ENCODE measurements around the gene RBM8A. TPM values are rescaled to one million over a fixed set of nuclear protein-coding genes. Genes with fewer than 3 reads are reported as not detected.

RBM8A gene
- polyA plus RNA-seq, 2 of the 4 experiments (the other 2 are of a cell fraction), result 240 to 281 TPM

DNA sequence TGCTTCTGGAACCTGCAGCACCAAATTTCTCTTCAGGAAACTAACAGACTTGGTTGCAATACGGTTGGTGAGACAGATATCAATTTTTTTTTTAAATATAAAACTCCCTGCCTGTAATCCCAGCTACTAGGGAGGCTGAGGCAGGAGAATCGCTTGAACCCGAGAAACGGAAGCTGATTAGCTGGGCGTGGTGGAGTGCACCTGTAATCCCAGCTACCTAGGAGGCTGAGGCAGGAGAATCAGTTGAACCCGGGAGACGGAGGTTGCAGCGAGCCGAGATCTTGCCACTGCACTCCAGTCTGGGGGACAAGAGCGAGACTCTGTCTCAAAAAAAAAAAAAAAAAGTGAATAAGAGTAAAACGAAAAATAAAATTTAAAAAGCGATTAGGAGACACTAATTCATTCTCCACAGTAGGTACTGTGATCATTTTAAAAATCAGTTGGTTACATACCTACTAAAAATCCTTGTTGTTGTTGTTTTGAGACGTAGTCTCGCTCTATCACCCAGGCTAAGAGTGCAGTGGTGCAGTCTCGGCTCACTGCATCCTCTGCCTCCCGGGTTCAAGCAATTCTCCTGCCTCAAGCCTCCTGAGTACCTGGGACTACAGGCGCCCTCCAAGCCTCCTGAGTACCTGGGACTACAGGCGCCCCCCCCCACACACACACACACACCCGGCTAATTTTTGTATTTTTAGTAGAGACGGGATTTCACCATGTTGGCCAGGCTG lies 796 bp upstream of the RBM8A start (continued):
- TF ChIP-seq, protein P1, sequence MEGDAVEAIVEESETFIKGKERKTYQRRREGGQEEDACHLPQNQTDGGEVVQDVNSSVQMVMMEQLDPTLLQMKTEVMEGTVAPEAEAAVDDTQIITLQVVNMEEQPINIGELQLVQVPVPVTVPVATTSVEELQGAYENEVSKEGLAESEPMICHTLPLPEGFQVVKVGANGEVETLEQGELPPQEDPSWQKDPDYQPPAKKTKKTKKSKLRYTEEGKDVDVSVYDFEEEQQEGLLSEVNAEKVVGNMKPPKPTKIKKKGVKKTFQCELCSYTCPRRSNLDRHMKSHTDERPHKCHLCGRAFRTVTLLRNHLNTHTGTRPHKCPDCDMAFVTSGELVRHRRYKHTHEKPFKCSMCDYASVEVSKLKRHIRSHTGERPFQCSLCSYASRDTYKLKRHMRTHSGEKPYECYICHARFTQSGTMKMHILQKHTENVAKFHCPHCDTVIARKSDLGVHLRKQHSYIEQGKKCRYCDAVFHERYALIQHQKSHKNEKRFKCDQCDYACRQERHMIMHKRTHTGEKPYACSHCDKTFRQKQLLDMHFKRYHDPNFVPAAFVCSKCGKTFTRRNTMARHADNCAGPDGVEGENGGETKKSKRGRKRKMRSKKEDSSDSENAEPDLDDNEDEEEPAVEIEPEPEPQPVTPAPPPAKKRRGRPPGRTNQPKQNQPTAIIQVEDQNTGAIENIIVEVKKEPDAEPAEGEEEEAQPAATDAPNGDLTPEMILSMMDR (IDR thresholded peaks at IDR 0.05), result no peak
- TF ChIP-seq, protein P2, sequence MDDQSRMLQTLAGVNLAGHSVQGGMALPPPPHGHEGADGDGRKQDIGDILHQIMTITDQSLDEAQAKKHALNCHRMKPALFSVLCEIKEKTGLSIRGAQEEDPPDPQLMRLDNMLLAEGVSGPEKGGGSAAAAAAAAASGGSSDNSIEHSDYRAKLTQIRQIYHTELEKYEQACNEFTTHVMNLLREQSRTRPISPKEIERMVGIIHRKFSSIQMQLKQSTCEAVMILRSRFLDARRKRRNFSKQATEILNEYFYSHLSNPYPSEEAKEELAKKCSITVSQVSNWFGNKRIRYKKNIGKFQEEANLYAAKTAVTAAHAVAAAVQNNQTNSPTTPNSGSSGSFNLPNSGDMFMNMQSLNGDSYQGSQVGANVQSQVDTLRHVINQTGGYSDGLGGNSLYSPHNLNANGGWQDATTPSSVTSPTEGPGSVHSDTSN (IDR thresholded peaks at IDR 0.05), result no peak
- TF ChIP-seq MAFK (IDR thresholded peaks at IDR 0.05; ENCODE audit: partially characterized antibody), result no peak
- no peak for TF ChIP-seq EHF (CRISPR knock-in tag; IDR thresholded peaks at IDR 0.05)
- TF ChIP-seq NFE2L2 (conservative IDR thresholded peaks at IDR 0.05; ENCODE audit: low read length), result no peak
- no peak for TF ChIP-seq HDAC2 (IDR thresholded peaks at IDR 0.05)
- TF ChIP-seq BHLHE40 (IDR thresholded peaks at IDR 0.05; ENCODE audit: low read depth, low read length), result no peak
- TF ChIP-seq SREBF2 (IDR thresholded peaks at IDR 0.05), result no peak
- TF ChIP-seq POLR2A (IDR thresholded peaks at IDR 0.05; ENCODE audit: low read length), result no peak

DNA sequence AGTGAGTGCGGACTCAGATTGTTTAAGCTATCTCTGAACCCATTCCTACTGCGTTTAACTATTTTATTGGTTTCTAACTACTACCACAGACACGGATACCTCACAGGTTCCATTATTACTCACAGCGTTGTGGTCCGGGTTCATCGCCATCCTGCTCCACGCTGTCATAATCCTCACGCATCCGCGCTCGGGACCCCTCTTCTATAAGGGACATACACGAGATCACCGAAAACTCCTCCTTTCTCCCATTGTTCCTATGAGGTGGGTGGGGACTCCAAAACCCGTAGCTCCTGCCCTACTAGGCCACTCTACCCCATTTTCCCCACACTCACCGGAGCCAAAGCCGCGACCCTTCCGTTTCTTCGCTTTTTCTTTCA lies 610 bp downstream of the RBM8A start:
- no peak for DNase-seq (ENCODE audit: low read depth in 1 of 2, low spot score in 1 of 2)
- 10% methylated on average over 19 of the region's 19 CpGs for WGBS (ENCODE audit: missing lambda C conversion rate)
- TF ChIP-seq, protein P3, sequence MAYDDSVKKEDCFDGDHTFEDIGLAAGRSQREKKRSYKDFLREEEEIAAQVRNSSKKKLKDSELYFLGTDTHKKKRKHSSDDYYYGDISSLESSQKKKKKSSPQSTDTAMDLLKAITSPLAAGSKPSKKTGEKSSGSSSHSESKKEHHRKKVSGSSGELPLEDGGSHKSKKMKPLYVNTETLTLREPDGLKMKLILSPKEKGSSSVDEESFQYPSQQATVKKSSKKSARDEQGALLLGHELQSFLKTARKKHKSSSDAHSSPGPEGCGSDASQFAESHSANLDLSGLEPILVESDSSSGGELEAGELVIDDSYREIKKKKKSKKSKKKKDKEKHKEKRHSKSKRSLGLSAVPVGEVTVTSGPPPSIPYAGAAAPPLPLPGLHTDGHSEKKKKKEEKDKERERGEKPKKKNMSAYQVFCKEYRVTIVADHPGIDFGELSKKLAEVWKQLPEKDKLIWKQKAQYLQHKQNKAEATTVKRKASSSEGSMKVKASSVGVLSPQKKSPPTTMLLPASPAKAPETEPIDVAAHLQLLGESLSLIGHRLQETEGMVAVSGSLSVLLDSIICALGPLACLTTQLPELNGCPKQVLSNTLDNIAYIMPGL (CRISPR knock-in tag; IDR thresholded peaks at IDR 0.05; ENCODE audit: borderline replicate concordance), result no peak
- TF ChIP-seq ZFP36 (IDR thresholded peaks at IDR 0.05; ENCODE audit: borderline replicate concordance, partially characterized antibody) (no peak), KDM1A (IDR thresholded peaks at IDR 0.05; ENCODE audit: low read depth) (no peak), ZNF302 (CRISPR knock-in tag; IDR thresholded peaks at IDR 0.05) (no peak), HOXB5 (CRISPR knock-in tag; IDR thresholded peaks at IDR 0.05) (no peak), JUN (IDR thresholded peaks at IDR 0.05) (no peak), HDAC2 (IDR thresholded peaks at IDR 0.05) (no peak), SREBF2 (IDR thresholded peaks at IDR 0.05) (no peak), BHLHE40 (IDR thresholded peaks at IDR 0.05; ENCODE audit: low read depth, low read length) (no peak), RCOR1 (IDR thresholded peaks at IDR 0.05; ENCODE audit: low read depth, low read length) (no peak), NR3C1 (IDR thresholded peaks at IDR 0.05) (no peak), RARB (CRISPR knock-in tag; IDR thresholded peaks at IDR 0.05) (no peak), FOXS1 (CRISPR knock-in tag; IDR thresholded peaks at IDR 0.05) (no peak), PHF8 (IDR thresholded peaks at IDR 0.05; ENCODE audit: borderline replicate concordance, low read depth) (no peak), EHMT2 (IDR thresholded peaks at IDR 0.05; ENCODE audit: low read depth) (no peak), NPAS2 (CRISPR knock-in tag; IDR thresholded peaks at IDR 0.05; ENCODE audit: borderline replicate concordance) (no peak)
- TF ChIP-seq, protein P4, sequence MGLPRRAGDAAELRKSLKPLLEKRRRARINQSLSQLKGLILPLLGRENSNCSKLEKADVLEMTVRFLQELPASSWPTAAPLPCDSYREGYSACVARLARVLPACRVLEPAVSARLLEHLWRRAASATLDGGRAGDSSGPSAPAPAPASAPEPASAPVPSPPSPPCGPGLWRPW (IDR thresholded peaks at IDR 0.05), result no peak
- TF ChIP-seq, protein P5, sequence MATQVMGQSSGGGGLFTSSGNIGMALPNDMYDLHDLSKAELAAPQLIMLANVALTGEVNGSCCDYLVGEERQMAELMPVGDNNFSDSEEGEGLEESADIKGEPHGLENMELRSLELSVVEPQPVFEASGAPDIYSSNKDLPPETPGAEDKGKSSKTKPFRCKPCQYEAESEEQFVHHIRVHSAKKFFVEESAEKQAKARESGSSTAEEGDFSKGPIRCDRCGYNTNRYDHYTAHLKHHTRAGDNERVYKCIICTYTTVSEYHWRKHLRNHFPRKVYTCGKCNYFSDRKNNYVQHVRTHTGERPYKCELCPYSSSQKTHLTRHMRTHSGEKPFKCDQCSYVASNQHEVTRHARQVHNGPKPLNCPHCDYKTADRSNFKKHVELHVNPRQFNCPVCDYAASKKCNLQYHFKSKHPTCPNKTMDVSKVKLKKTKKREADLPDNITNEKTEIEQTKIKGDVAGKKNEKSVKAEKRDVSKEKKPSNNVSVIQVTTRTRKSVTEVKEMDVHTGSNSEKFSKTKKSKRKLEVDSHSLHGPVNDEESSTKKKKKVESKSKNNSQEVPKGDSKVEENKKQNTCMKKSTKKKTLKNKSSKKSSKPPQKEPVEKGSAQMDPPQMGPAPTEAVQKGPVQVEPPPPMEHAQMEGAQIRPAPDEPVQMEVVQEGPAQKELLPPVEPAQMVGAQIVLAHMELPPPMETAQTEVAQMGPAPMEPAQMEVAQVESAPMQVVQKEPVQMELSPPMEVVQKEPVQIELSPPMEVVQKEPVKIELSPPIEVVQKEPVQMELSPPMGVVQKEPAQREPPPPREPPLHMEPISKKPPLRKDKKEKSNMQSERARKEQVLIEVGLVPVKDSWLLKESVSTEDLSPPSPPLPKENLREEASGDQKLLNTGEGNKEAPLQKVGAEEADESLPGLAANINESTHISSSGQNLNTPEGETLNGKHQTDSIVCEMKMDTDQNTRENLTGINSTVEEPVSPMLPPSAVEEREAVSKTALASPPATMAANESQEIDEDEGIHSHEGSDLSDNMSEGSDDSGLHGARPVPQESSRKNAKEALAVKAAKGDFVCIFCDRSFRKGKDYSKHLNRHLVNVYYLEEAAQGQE (IDR thresholded peaks at IDR 0.05), result no peak
- H3K27ac ChIP-seq, result peak overlapping the region; percentile 97
- H3K4me1 ChIP-seq, result peaks cover 10% of the 10 kb centered on the region; the same call in 2 of the 3 replicates
- ATAC-seq, result peak; percentile 19 to 44; a peak in 5 of 6 replicates
- H3K9me3 ChIP-seq, result no peaks in the 10 kb centered on the region
- H3K4me3 ChIP-seq, result peak overlapping the region; percentile 84
- ChIA-PET CTCF (interaction anchor here (0.7 to 6.2 kb wide), 13 partner anchors 8 to 81 kb away, joined by 3 to 41 read pairs (median 9); partner anchors contain the start of genes ANKRD34A, LIX1L, NUDT17 and PEX11B), POLR2A (interaction anchor here (1.0 to 3.3 kb wide), 14 partner anchors 12 to 90 kb away, joined by 3 to 62 read pairs (median 6); partner anchors contain the start of genes ANKRD34A, LIX1L, NUDT17 and PIAS3)
- peak overlapping the region; percentile 79 for H3K4me2 ChIP-seq
- FAIRE-seq, result no peak

Measured in A549 (cell line).